GM23338 (cell line): ENCODE data around the gene RELN. TPM values are rescaled to one million over a fixed set of nuclear protein-coding genes. Genes with fewer than 3 reads are reported as not detected.

ENCODE experiments used
- ATAC-seq: fragments of 200-7000 bp; cut with Tn5 transposase; 3 replicates; pipeline ENCODE4 v1.9.1; 2020
- DNase-seq: peaks from one replicate; pipeline ENCODE4 v3.0.0-alpha.2; 2015; ENCODE audit warnings: low spot score
- H2AFZ ChIP-seq: fragments of 200-600 bp; sonication (generic); 2 replicates; pipeline ENCODE4 v1.8.0; 2016; ENCODE audit warnings: antibody characterized with exemption, mild to moderate bottlenecking, moderate library complexity
- H3F3A ChIP-seq: fragments of 200-600 bp; sonication (generic); replicated peaks from 2 replicates; pipeline ENCODE4 v1.8.0; 2017; ENCODE audit warnings: antibody characterized with exemption, mixed run types, low read depth
- H3K27ac ChIP-seq: fragments of 200-600 bp; sonication (generic); 2 replicates; pipeline ENCODE4 v1.6.1; 2016; ENCODE audit warnings: low read depth
- H3K27me3 ChIP-seq: fragments of 200-600 bp; sonication (generic); 2 replicates; pipeline ENCODE4 v1.8.0; 2016; ENCODE audit warnings: mild to moderate bottlenecking, mixed run types, moderate library complexity; ENCODE audit not compliant: insufficient read depth
- H3K36me3 ChIP-seq: fragments of 200-600 bp; sonication (generic); 2 replicates; pipeline ENCODE4 v1.8.0; 2016; ENCODE audit warnings: mild to moderate bottlenecking; ENCODE audit not compliant: insufficient read depth
- H3K4me1 ChIP-seq: fragments of 200-600 bp; sonication (generic); 2 replicates; pipeline ENCODE4 v1.8.0; 2016; ENCODE audit warnings: mild to moderate bottlenecking, moderate library complexity; ENCODE audit not compliant: insufficient read depth
- H3K4me2 ChIP-seq: fragments of 200-600 bp; sonication (generic); 2 replicates; pipeline ENCODE4 v1.7.1; 2017; ENCODE audit warnings: mixed run types
- H3K4me3 ChIP-seq: fragments of 200-600 bp; sonication (generic); 2 replicates; pipeline ENCODE4 v1.6.1; 2016; ENCODE audit warnings: mixed run types
- H3K79me2 ChIP-seq: fragments of 200-600 bp; sonication (generic); replicated peaks from 2 replicates; pipeline ENCODE4 v1.8.0; 2017; ENCODE audit warnings: mild to moderate bottlenecking; ENCODE audit not compliant: insufficient read depth
- H3K9me2 ChIP-seq: fragments of 200-600 bp; sonication (generic); 2 replicates; pipeline ENCODE4 v1.8.0; 2017; ENCODE audit not compliant: insufficient read depth
- H4K20me1 ChIP-seq: fragments of 200-600 bp; sonication (generic); replicated peaks from 2 replicates; pipeline ENCODE4 v1.8.0; 2017; ENCODE audit warnings: mild to moderate bottlenecking; ENCODE audit not compliant: insufficient read depth
- H3K27ac Mint-ChIP-seq: 2 replicates; pipeline ENCODE4 v1.8.0; 2020; ENCODE audit warnings: inconsistent platforms, mild to moderate bottlenecking, moderate library complexity, mixed read lengths
- H3K27me3 Mint-ChIP-seq: 3 replicates; pipeline ENCODE4 v1.8.0; 2022; ENCODE audit warnings: low read depth, mild to moderate bottlenecking, moderate library complexity, mixed read lengths, inconsistent platforms; ENCODE audit not compliant: insufficient read depth, poor library complexity
- H3K36me3 Mint-ChIP-seq: 3 replicates; pipeline ENCODE4 v1.8.0; 2021; ENCODE audit warnings: low read depth, mild to moderate bottlenecking, inconsistent platforms, moderate library complexity, mixed read lengths
- H3K4me1 Mint-ChIP-seq: 3 replicates; pipeline ENCODE4 v1.8.0; 2020; ENCODE audit warnings: mild to moderate bottlenecking, inconsistent platforms, mixed read lengths
- H3K4me3 Mint-ChIP-seq: 3 replicates; pipeline ENCODE4 v1.8.0; 2021; ENCODE audit warnings: moderate library complexity, mild to moderate bottlenecking, inconsistent platforms, mixed read lengths
- H3K9me3 Mint-ChIP-seq: 3 replicates; pipeline ENCODE4 v1.8.0; 2020; ENCODE audit warnings: moderate library complexity, mild to moderate bottlenecking, inconsistent platforms, mixed read lengths
- CREB1 ChIP-seq: fragments of 250-450 bp; sonication (Bioruptor Pico); IDR thresholded peaks from 2 replicates; pipeline ENCODE4 v1.5.0; 2020; ENCODE audit warnings: low read depth, mild to moderate bottlenecking, moderate library complexity
- EZH2 ChIP-seq: fragments of 200-600 bp; sonication (generic); IDR thresholded peaks from one replicate; pipeline ENCODE4 v1.8.0; 2017; ENCODE audit warnings: antibody characterized with exemption, mild to moderate bottlenecking, low read depth; ENCODE audit not compliant: unreplicated experiment
- EZH2phosphoT487 ChIP-seq: fragments of 200-600 bp; sonication (generic); IDR thresholded peaks from one replicate; pipeline ENCODE4 v1.8.1; 2018; ENCODE audit warnings: antibody characterized with exemption; ENCODE audit not compliant: unreplicated experiment
- JUNB ChIP-seq: IDR thresholded peaks from one replicate; pipeline ENCODE4 v1.6.1; 2016; ENCODE audit warnings: antibody characterized with exemption; ENCODE audit not compliant: unreplicated experiment
- NANOG ChIP-seq: IDR thresholded peaks from 2 replicates; pipeline ENCODE4 v1.6.1; 2016; ENCODE audit warnings: antibody characterized with exemption, borderline replicate concordance
- POLR2AphosphoS5 ChIP-seq: IDR thresholded peaks from 2 replicates; pipeline ENCODE4 v1.6.1; 2016; ENCODE audit warnings: antibody characterized with exemption, low read depth
- STAT1 ChIP-seq: IDR thresholded peaks from one replicate; pipeline ENCODE4 v1.6.1; 2016; ENCODE audit warnings: antibody characterized with exemption; ENCODE audit not compliant: unreplicated experiment
- ZNF114 ChIP-seq: fragments of 250-450 bp; sonication (Bioruptor Pico); IDR thresholded peaks from 2 replicates; pipeline ENCODE4 v1.5.0; 2020; ENCODE audit warnings: mild to moderate bottlenecking, moderate library complexity
- ZNF331 ChIP-seq: fragments of 250-450 bp; sonication (Bioruptor Pico); IDR thresholded peaks from 2 replicates; pipeline ENCODE4 v1.5.0; 2020; ENCODE audit warnings: low read depth, mild to moderate bottlenecking, moderate library complexity
- polyA plus RNA-seq: library from polyadenylated mRNA; unstranded; fragments of >200 nt; fragmentation: Nextera tagmentation; extraction: Ambion mirVana; gene quantifications from 2 replicates; pipeline ENCODE4 v1.2.1, GENCODE V29; 2016
- total RNA-seq: library from RNA; depleted of rRNA; stranded (reverse); fragments of >200 nt; shearing (Covaris generic); gene quantifications from 2 replicates; pipeline ENCODE4 v1.2.3, GENCODE V29; 2014
- TF ChIP-seq, protein P1 (sequence below), 2 experiments: fragments of 200-600 bp in 1 of 2; sonication (generic) in 1 of 2; conservative IDR thresholded peaks; 2 replicates each; pipeline versions ENCODE4 v1.5.1 to v1.6.1; 2016 to 2017; ENCODE audit warnings: antibody characterized with exemption in 2 of 2, low read depth in 2 of 2, mild to moderate bottlenecking in 2 of 2, moderate library complexity in 1 of 2
- TF ChIP-seq, protein P2 (sequence below): IDR thresholded peaks from 2 replicates; pipeline ENCODE4 v1.6.1; 2016; ENCODE audit warnings: antibody characterized with exemption
- TF ChIP-seq, protein P3 (sequence below): IDR thresholded peaks from one replicate; pipeline ENCODE4 v1.6.1; 2018; ENCODE audit warnings: antibody characterized with exemption; ENCODE audit not compliant: unreplicated experiment

Gene RELN
- total and polyA plus RNA-seq, 2 experiments from 2014 or later: 0.10 to 0.76 TPM

- Histone ChIP-seq H4K20me1 (no peaks in the 10 kb centered on the region; the same call in 1 of the 2 replicates), H3K36me3 (no peaks in the 10 kb centered on the region), H3F3A (0 out of 2 replicates have a peak, but pooled peaks cover 3% of the 10 kb centered on the region), H3K27me3 (peaks cover 77% of the 10 kb centered on the region), H2AFZ (peak overlapping the region; percentile 98), H3K4me2 (peak overlapping the region; percentile 94), H3K4me3 (peak overlapping the region; percentile 74), H3K9me2 (no peaks in the 10 kb centered on the region), H3K4me1 (0 out of 2 replicates have a peak, but pooled peaks cover 8% of the 10 kb centered on the region), H3K27ac (no peak overlapping the region), H3K79me2 (no peaks in the 10 kb centered on the region)
- TF ChIP-seq EZH2 (peak; percentile 66), ZNF331 (CRISPR knock-in tag) (no peak), POLR2AphosphoS5 (no peak), STAT1 (no peak), NANOG (no peak), EZH2phosphoT487 (peak; percentile 39)
- DNase-seq (peak; percentile 41), ATAC-seq (peak; percentile 49)
- H3K9me3 Mint-ChIP-seq: no peaks in the 10 kb centered on the region; the same call in 2 of the 3 replicates
- no peaks in the 10 kb centered on the region; the same call in 2 of the 3 replicates for H3K36me3 Mint-ChIP-seq
- no peak overlapping the region for H3K27ac Mint-ChIP-seq
- H3K4me1 Mint-ChIP-seq: peaks cover 8% of the 10 kb centered on the region
- peak overlapping the region; percentile 75 for H3K4me3 Mint-ChIP-seq
- peaks cover 40% of the 10 kb centered on the region for H3K27me3 Mint-ChIP-seq
Observed at GRCh38 chr7:103988468-103989199, 824 bp downstream of the RELN start.

DNA sequence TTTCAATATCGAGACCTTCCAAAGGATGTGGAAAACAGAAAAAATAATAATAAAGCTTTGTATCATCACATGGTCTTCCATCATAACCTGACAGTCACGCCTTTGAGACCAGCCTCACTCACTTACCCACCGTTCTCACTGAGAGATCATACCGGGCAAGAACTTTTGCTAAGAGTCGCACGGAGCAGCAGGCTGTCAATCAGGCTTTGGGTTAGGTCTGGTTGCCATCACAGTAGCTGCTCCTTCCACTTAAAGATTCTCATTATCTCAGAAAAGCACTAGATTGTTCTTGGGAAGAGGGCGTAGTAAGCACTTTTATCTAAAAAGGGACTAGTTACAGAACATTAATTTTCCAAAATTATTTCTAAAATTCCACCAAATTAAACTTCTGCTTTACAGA is 2.0 kb downstream of the RELN start:
- no peaks in the 10 kb centered on the region for H3K79me2 ChIP-seq
- H3K27me3 ChIP-seq: peaks cover 69% of the 10 kb centered on the region
- no peaks in the 10 kb centered on the region for H3K9me3 Mint-ChIP-seq
- no peak overlapping the region for H2AFZ ChIP-seq
- peaks cover 6% of the 10 kb centered on the region for H3K4me1 Mint-ChIP-seq
- H3F3A ChIP-seq: 0 out of 2 replicates have a peak, but pooled peaks cover 3% of the 10 kb centered on the region
- no peak overlapping the region for H3K4me3 Mint-ChIP-seq
- H3K27ac ChIP-seq: no peak overlapping the region
- no peaks in the 10 kb centered on the region; the same call in 2 of the 3 replicates for H3K36me3 Mint-ChIP-seq
- 0 out of 2 replicates have a peak, but pooled peaks cover 7% of the 10 kb centered on the region for H3K4me1 ChIP-seq
- no peak overlapping the region for H3K4me3 ChIP-seq
- no peak for DNase-seq
- H3K27ac Mint-ChIP-seq: no peak overlapping the region
- no peaks in the 10 kb centered on the region for H3K36me3 ChIP-seq
- H4K20me1 ChIP-seq: no peaks in the 10 kb centered on the region; the same call in 1 of the 2 replicates
- no peaks in the 10 kb centered on the region for H3K9me2 ChIP-seq
- H3K27me3 Mint-ChIP-seq: peaks cover 40% of the 10 kb centered on the region
- no peak for ATAC-seq
- no peak overlapping the region for H3K4me2 ChIP-seq
- TF ChIP-seq POLR2AphosphoS5 (no peak), CREB1 (CRISPR knock-in tag) (no peak), STAT1 (no peak), ZNF331 (CRISPR knock-in tag) (no peak), EZH2 (no peak), JUNB (no peak), NANOG (no peak), ZNF114 (CRISPR knock-in tag) (no peak)
- TF ChIP-seq, protein P1, sequence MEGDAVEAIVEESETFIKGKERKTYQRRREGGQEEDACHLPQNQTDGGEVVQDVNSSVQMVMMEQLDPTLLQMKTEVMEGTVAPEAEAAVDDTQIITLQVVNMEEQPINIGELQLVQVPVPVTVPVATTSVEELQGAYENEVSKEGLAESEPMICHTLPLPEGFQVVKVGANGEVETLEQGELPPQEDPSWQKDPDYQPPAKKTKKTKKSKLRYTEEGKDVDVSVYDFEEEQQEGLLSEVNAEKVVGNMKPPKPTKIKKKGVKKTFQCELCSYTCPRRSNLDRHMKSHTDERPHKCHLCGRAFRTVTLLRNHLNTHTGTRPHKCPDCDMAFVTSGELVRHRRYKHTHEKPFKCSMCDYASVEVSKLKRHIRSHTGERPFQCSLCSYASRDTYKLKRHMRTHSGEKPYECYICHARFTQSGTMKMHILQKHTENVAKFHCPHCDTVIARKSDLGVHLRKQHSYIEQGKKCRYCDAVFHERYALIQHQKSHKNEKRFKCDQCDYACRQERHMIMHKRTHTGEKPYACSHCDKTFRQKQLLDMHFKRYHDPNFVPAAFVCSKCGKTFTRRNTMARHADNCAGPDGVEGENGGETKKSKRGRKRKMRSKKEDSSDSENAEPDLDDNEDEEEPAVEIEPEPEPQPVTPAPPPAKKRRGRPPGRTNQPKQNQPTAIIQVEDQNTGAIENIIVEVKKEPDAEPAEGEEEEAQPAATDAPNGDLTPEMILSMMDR (conservative IDR thresholded peaks at IDR 0.05; ENCODE audit: low read depth in 2 of 2): no peak
- TF ChIP-seq, protein P2, sequence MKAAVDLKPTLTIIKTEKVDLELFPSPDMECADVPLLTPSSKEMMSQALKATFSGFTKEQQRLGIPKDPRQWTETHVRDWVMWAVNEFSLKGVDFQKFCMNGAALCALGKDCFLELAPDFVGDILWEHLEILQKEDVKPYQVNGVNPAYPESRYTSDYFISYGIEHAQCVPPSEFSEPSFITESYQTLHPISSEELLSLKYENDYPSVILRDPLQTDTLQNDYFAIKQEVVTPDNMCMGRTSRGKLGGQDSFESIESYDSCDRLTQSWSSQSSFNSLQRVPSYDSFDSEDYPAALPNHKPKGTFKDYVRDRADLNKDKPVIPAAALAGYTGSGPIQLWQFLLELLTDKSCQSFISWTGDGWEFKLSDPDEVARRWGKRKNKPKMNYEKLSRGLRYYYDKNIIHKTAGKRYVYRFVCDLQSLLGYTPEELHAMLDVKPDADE: no peak
- TF ChIP-seq, protein P3, sequence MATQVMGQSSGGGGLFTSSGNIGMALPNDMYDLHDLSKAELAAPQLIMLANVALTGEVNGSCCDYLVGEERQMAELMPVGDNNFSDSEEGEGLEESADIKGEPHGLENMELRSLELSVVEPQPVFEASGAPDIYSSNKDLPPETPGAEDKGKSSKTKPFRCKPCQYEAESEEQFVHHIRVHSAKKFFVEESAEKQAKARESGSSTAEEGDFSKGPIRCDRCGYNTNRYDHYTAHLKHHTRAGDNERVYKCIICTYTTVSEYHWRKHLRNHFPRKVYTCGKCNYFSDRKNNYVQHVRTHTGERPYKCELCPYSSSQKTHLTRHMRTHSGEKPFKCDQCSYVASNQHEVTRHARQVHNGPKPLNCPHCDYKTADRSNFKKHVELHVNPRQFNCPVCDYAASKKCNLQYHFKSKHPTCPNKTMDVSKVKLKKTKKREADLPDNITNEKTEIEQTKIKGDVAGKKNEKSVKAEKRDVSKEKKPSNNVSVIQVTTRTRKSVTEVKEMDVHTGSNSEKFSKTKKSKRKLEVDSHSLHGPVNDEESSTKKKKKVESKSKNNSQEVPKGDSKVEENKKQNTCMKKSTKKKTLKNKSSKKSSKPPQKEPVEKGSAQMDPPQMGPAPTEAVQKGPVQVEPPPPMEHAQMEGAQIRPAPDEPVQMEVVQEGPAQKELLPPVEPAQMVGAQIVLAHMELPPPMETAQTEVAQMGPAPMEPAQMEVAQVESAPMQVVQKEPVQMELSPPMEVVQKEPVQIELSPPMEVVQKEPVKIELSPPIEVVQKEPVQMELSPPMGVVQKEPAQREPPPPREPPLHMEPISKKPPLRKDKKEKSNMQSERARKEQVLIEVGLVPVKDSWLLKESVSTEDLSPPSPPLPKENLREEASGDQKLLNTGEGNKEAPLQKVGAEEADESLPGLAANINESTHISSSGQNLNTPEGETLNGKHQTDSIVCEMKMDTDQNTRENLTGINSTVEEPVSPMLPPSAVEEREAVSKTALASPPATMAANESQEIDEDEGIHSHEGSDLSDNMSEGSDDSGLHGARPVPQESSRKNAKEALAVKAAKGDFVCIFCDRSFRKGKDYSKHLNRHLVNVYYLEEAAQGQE: no peak
